ENCODE data around the gene KNL1.
"Not testable (repeated sequence)": the region's sequence is repeated elsewhere in the genome, so short reads cannot be mapped to it uniquely, and the experiment has no call there.

KNL1 gene, protein sequence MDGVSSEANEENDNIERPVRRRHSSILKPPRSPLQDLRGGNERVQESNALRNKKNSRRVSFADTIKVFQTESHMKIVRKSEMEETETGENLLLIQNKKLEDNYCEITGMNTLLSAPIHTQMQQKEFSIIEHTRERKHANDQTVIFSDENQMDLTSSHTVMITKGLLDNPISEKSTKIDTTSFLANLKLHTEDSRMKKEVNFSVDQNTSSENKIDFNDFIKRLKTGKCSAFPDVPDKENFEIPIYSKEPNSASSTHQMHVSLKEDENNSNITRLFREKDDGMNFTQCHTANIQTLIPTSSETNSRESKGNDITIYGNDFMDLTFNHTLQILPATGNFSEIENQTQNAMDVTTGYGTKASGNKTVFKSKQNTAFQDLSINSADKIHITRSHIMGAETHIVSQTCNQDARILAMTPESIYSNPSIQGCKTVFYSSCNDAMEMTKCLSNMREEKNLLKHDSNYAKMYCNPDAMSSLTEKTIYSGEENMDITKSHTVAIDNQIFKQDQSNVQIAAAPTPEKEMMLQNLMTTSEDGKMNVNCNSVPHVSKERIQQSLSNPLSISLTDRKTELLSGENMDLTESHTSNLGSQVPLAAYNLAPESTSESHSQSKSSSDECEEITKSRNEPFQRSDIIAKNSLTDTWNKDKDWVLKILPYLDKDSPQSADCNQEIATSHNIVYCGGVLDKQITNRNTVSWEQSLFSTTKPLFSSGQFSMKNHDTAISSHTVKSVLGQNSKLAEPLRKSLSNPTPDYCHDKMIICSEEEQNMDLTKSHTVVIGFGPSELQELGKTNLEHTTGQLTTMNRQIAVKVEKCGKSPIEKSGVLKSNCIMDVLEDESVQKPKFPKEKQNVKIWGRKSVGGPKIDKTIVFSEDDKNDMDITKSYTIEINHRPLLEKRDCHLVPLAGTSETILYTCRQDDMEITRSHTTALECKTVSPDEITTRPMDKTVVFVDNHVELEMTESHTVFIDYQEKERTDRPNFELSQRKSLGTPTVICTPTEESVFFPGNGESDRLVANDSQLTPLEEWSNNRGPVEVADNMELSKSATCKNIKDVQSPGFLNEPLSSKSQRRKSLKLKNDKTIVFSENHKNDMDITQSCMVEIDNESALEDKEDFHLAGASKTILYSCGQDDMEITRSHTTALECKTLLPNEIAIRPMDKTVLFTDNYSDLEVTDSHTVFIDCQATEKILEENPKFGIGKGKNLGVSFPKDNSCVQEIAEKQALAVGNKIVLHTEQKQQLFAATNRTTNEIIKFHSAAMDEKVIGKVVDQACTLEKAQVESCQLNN (N-terminal part only)

GRCh38 chr15:40593588-40594428, at the start of gene KNL1:
Gene KNL1, plus strand, starts transcription at chr15:40594249. Its CDS starts 8,683 bp downstream, at chr15:40602932.
- peak; percentile 55 to 86 for DNase-seq

DNA sequence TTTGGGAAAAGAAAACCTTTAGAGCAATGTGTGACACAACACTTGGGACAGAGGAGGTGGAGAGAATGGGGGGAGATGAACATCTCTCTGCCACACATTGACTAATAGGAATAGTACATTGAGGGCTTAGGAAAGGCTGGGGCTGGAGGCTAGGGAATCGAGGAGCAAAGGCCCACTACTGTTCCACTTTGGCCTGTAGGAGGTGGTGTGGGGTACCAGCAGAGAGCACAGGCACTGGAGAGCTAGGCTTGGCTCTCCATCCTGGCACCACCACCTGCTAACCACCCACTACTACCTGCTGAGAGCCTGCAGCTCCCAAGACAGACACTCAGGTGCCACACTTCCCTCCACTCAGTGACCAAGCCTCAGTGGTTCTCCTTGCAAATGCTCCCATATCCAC, 48.6 kb upstream of the KNL1 start:
- DNase-seq: no peak

DNA sequence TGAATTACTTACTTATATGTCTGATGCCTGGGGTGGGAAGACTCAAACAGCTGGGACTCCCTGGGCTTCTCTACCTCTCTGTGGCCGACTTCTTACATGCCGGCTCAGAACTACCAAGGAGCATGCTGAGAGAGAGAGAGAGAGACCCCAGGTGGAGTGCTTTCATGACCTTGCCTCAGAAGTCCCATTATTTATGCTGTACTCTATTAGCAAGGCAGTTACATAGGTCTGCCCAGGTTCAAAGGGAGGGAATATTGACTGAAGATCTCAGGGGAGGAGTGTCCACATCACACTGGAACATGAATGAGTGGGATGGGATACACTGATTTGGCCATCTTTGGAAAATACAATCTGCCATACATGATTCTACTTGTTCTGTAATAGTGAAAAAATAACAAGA, 45.4 kb upstream of the KNL1 start:
- DNase-seq: no peak

GRCh38 chr15:40549894-40550293, 44.2 kb upstream of the KNL1 start:
- no peak for DNase-seq

- DNase-seq: no peak
These were observed 43.6 kb upstream of the KNL1 start for GRCh38 chr15:40550341-40551037.

DNA sequence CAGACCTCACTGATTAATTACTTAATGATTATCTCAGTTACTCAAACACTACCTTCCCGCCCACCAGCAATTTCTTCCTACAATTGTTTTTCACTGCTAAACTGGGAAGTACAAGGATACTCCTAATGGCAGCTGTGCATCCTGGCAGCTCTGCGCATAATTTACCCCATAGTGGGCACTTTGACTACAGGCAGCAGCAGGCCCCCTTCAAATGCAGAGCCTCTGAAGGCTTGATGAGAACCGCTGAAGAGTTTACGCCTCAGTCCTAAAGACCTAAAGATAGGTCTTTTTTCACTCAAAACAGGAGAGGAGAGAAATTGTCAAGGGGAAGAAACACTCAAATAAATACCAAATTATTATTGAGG, 39.9 kb upstream of the KNL1 start:
- no peak for DNase-seq

DNA sequence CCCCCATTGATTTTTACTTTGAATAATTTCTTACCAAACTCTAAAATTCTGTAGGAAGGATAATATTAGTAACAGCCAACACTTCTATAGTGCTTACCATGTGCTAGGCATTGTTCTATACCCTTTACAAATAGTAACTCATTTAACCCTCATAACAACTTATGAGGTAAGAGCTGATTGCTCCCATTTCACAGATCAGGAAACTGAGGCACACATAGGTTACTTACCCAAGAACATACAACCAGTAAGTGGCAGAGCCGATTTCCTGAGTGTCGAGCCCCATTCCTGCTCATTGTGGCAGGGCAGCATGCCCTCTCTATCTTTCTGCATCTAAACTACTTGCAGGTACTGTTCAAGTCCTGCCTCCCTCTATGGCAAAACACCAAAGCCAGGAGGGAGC, 38.2 kb upstream of the KNL1 start:
- no peak for DNase-seq

DNA sequence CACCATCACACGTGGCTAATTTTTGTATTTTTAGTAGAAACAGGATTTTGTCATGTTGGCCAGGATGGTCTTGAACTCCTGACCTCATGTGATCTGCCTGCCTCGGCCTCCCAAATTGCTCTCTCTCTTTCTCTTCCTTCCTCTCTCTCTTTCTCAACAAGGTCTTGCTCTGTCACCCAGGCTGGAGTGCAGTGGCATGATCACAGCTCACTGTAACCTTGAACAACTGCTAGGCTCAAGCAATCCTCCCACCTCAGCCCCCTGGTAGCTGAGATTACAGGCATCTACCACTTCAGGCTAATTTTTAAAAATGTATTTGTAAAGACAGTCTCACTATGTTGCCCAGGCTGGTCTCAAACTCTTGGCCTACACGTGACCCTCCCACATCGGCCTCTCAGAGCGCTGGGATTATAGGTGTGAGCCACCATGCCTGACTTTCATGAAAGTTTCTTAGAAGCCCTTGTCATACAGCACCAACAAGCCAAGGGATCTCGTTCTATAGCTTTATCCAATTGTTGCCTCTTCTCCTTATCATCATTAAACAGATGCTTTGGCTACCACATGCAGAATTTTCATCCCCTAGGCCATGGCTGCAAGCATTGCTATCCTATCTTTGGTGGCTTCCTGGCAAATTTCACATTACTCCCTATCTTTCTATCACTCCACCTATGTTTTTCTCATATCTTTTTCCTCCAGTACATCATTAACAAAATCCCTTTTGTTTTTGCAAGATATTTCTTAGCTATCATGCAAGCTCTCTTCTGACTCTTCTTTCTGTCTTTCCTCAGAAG, 34.9 kb upstream of the KNL1 start:
- no peak for DNase-seq

GRCh38 chr15:40562691-40563090, 31.4 kb upstream of the KNL1 start:
- no peak for DNase-seq

DNA sequence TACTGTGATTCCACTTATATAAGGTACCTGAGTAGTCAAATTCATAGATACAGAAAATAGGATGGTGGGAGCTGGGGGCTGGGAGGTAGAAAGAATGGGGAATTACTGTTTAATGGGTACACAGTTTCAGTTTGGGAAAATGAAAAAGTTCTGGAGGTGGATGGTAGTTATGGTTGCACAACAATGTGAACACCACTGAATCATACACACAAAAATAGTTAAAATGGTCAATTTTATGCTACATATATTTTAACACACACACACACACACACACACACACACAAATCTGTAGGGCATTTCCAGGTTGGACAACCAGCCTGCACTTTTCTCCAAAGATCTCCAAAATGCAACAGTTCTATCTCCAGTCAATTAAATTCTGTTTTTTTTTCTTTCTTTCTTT, 30.6 kb upstream of the KNL1 start:
- no peak for DNase-seq

DNA sequence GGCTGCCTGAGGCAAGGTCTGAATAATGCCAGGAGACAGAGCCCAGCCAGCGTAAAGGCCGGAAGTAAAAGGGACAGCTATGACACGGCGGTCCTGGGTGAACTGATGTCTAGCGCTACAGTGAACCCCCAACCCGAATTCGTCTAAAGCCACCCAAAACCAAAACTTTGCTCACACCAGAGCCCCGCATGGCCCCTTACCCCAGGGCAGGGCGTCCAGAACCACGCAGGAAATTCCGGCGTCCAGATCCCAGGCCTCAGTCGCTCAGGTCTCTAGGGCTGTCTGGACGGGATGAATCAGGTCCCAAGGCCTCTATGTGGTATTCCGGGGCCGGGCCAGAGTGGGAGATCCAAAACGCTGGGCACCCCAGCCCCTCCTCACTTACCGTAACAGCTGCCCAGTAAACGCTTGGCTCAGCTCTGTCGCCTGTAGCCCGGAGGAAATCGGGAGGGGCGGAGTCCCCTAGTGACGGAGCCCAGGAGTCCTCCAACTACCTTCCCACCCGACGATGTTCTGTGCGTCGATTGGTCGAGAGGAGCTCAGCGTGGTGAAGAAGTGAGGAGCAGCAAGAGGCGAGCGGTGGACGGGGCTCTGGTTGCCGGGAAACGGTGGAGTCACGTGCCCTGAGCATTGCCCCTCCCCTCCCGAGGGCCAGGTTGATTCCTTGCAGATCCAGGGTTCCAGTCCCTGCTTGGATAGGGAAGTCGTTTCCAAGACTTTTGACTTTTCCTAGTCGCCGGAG, 29.3 kb upstream of the KNL1 start, which contains the start of gene CCDC32:
Gene CCDC32, minus strand, starts transcription at position 452 of the 742 bp plus-strand sequence. CDS start 2,027 bp downstream, outside the sequence.
- DNase-seq: peak; percentile 93 to 95

- no peak for DNase-seq
These were observed 28.5 kb upstream of the KNL1 start for GRCh38 chr15:40565333-40566238.

GRCh38 chr15:40567111-40567510, 26.9 kb upstream of the KNL1 start:
- DNase-seq: no peak

DNA sequence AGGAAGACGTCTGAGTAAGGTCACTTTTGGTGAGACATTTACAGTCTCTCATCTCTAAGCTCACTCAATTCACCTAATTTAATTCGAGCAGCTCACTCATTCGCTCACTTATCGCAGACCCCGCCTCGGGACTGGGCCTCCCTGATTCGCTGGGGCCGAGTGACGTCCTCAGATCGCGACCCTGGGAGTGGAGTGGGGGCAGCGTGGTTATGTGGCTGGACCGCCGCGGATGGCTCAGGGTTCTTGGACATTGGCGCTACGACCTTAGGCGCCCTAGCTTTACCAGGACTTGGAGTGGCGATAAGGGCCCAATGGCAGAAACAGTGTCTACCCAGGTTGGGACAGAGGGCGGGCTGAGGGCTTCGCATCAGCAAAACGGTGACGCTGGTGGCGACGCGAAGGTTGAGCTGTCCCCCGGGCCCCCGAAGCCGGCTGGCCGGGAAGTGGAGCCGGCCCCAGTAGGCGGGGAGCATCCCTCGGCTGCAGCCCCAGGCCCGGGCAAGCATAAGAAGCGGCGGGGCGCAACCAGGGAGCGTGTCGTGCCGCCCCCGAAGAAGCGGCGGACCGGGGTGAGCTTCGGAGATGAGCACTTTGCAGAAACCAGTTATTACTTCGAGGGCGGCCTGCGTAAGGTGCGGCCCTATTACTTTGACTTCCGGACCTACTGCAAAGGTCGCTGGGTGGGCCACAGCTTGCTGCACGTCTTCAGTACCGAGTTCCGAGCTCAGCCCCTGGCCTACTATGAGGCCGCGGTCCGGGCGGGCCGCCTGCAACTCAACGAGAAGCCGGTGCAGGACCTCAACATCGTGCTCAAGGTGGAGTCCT, 24.7 kb upstream of the KNL1 start, which contains the start of gene RPUSD2:
Gene RPUSD2, plus strand, starts transcription at position 171 of the 825 bp plus-strand sequence. Its CDS starts 39 bp downstream, at position 210.
- DNase-seq: peak; percentile 67 to 77

DNA sequence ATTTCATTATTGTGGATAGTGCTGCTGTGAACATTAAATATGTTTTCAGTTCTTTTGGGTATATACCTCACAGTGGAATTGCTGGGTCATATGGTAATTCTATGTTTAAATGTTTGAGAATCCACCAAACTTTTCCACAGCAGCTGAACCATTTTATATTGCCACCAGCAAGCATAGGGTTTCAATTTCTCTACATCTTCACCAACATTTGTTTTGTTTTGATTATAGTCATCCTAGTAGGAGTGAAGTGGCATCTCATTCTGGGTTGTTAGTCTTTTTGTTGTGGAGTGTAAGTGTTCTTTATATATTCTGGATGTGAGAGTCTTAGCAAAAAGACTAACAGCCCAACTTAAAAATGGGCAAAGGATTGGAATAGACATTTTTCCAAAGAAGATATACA, 18.9 kb upstream of the KNL1 start:
- DNase-seq: no peak

GRCh38 chr15:40576914-40577313, 17.1 kb upstream of the KNL1 start:
- DNase-seq: not testable (repeated sequence)

- no peak for DNase-seq
These were observed 15.2 kb upstream of the KNL1 start for GRCh38 chr15:40578892-40579291.

- DNase-seq: not testable (repeated sequence)
These were observed 12.3 kb upstream of the KNL1 start for GRCh38 chr15:40581796-40582195.

Measured in SW 1271 (cell line).